OCI-LY3 (cell line): ENCODE results near the gene ALOXE3.

ENCODE experiments used
- EZH2phosphoT487 ChIP-seq: fragments of 200-600 bp; shearing (Covaris generic); IDR thresholded peaks from 2 replicates; pipeline ENCODE4 v1.6.1; 2018; ENCODE audit warnings: antibody characterized with exemption, mixed run types, low read depth
- TF ChIP-seq, protein P1 (sequence below): fragments of 200-600, 300-600 bp; sonication (generic); IDR thresholded peaks from 2 replicates; pipeline ENCODE4 v1.5.1; 2014; ENCODE audit warnings: antibody characterized with exemption, low read length, low read depth

DNA sequence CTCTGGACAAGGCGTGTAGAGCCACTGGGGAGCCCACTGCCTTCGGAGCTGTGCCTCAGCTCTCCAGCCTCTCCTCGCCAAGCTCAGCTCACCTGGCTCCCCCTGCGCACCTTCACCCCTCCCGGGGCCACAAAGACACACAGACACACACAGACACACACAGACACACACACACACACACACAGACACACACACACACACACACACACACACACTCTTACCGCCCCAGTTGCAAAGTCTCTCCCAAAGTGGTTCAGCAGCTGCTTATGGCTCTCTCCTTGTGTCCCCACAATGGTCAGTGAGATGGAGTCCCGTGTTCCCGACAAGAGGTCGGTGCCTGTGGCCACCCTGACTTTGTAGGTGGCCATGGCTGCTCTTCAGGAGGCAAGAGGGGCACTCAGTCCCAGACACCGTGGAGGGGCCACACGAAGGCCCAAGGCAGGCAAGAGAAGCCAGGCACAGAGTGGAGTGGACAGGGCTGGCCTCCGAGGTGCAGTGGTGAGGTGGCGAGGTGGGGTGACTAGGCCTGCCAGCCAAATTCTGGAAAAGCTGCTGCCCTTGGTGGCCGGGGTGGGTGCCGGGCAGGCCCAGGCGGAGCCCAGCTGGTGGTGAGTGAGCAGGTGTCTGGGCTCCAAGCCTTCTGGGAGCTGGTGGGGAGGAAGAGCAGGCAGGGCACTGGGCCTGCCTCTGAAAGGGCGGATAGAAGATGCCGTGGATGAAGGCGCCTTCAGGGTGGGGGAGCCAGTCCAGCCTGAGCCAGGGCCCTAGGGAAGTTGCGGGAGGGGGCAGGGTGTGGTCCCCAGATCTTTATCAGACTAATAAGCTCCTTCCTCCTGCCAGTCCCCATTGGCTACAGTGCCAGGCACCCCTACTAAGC, 31.0 kb downstream of the ALOXE3 start, which contains the start of gene ALOX12B:
- TF ChIP-seq, protein P1, sequence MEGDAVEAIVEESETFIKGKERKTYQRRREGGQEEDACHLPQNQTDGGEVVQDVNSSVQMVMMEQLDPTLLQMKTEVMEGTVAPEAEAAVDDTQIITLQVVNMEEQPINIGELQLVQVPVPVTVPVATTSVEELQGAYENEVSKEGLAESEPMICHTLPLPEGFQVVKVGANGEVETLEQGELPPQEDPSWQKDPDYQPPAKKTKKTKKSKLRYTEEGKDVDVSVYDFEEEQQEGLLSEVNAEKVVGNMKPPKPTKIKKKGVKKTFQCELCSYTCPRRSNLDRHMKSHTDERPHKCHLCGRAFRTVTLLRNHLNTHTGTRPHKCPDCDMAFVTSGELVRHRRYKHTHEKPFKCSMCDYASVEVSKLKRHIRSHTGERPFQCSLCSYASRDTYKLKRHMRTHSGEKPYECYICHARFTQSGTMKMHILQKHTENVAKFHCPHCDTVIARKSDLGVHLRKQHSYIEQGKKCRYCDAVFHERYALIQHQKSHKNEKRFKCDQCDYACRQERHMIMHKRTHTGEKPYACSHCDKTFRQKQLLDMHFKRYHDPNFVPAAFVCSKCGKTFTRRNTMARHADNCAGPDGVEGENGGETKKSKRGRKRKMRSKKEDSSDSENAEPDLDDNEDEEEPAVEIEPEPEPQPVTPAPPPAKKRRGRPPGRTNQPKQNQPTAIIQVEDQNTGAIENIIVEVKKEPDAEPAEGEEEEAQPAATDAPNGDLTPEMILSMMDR = no peak
- TF ChIP-seq EZH2phosphoT487 = no peak
